Astrocyte (in vitro differentiated cells and primary cell): ENCODE measurements around the gene GATA2. TPM values are rescaled to one million over a fixed set of nuclear protein-coding genes. Genes with fewer than 3 reads are reported as not detected.

Experiments
- DNase-seq: peaks from one replicate; pipeline ENCODE4 v3.0.0-alpha.2; 2010; ENCODE audit warnings: low read depth
- FAIRE-seq: peaks from 2 replicates; lab custom pipeline; 2011; peaks lifted over from hg19 to GRCh38; lab: Jason Lieb, UNC
- H2AFZ ChIP-seq: 2 replicates; pipeline ENCODE4 v1.6.0; 2012; ENCODE audit warnings: low read depth, low read length, inconsistent platforms
- H3K27ac ChIP-seq: 2 replicates; pipeline ENCODE4 v1.5.1; 2011; ENCODE audit warnings: low read depth, low read length, inconsistent platforms
- H3K27me3 ChIP-seq: 2 replicates; pipeline ENCODE4 v1.6.0; 2011; ENCODE audit warnings: low read length, inconsistent platforms; ENCODE audit not compliant: insufficient read depth
- H3K36me3 ChIP-seq: 2 replicates; pipeline ENCODE4 v1.5.1; 2011; ENCODE audit warnings: low read length, inconsistent platforms; ENCODE audit not compliant: insufficient read depth
- H3K4me1 ChIP-seq: 2 replicates; pipeline ENCODE4 v1.5.1; 2011; ENCODE audit warnings: low read length, inconsistent platforms; ENCODE audit not compliant: insufficient read depth
- H3K4me2 ChIP-seq: 2 replicates; pipeline ENCODE4 v1.6.0; 2012; ENCODE audit warnings: low read length, inconsistent platforms
- H3K4me3 ChIP-seq: 2 replicates; pipeline ENCODE4 v1.5.1; 2011; ENCODE audit warnings: low read depth, mild to moderate bottlenecking, low read length, inconsistent platforms; ENCODE audit not compliant: insufficient read depth
- H3K79me2 ChIP-seq: 2 replicates; pipeline ENCODE4 v1.6.0; 2012; ENCODE audit warnings: mild to moderate bottlenecking, low read length, inconsistent platforms; ENCODE audit not compliant: insufficient read depth
- H3K9ac ChIP-seq: 2 replicates; pipeline ENCODE4 v1.6.0; 2012; ENCODE audit warnings: mild to moderate bottlenecking, low read length, inconsistent platforms
- H3K9me3 ChIP-seq: 2 replicates; pipeline ENCODE4 v1.5.1; 2012; ENCODE audit warnings: low read depth, mild to moderate bottlenecking, low read length, inconsistent platforms; ENCODE audit not compliant: insufficient read depth
- H4K20me1 ChIP-seq: 2 replicates; pipeline ENCODE4 v1.6.0; 2012; ENCODE audit warnings: low read length, inconsistent platforms; ENCODE audit not compliant: insufficient read depth
- H3K27ac Mint-ChIP-seq: one replicate; pipeline ENCODE4 v1.8.0; 2021; ENCODE audit warnings: mild to moderate bottlenecking, mixed read lengths; ENCODE audit not compliant: unreplicated experiment
- H3K27me3 Mint-ChIP-seq: one replicate; pipeline ENCODE4 v1.8.0; 2021; ENCODE audit warnings: low read depth, mixed read lengths; ENCODE audit not compliant: unreplicated experiment
- H3K36me3 Mint-ChIP-seq: one replicate; pipeline ENCODE4 v1.8.0; 2021; ENCODE audit warnings: low read depth, mixed read lengths; ENCODE audit not compliant: unreplicated experiment
- H3K4me1 Mint-ChIP-seq: one replicate; pipeline ENCODE4 v1.8.0; 2021; ENCODE audit warnings: low read depth, mixed read lengths; ENCODE audit not compliant: unreplicated experiment
- H3K4me3 Mint-ChIP-seq: one replicate; pipeline ENCODE4 v1.8.0; 2021; ENCODE audit warnings: mild to moderate bottlenecking, moderate library complexity, mixed read lengths; ENCODE audit not compliant: unreplicated experiment
- H3K9me3 Mint-ChIP-seq: one replicate; pipeline ENCODE4 v1.8.0; 2021; ENCODE audit warnings: mild to moderate bottlenecking, mixed read lengths; ENCODE audit not compliant: unreplicated experiment
- EZH2 ChIP-seq: IDR thresholded peaks from 2 replicates; pipeline ENCODE4 v1.6.1; 2012; ENCODE audit warnings: mild to moderate bottlenecking, low read length, inconsistent platforms; ENCODE audit not compliant: insufficient read depth
- total RNA-seq: library from RNA; stranded (reverse); gene quantifications from 2 replicates; pipeline ENCODE4 v1.2.1, GENCODE V29; 2021
- TF ChIP-seq, protein P1 (sequence below): IDR thresholded peaks from 2 replicates; pipeline ENCODE4 v1.5.1; 2011; ENCODE audit warnings: low read depth, mild to moderate bottlenecking, inconsistent platforms, low read length, moderate library complexity; ENCODE audit not compliant: insufficient read depth

Gene GATA2
- total RNA-seq, 1 donor from 2014 or later: 1.7 TPM

DNA sequence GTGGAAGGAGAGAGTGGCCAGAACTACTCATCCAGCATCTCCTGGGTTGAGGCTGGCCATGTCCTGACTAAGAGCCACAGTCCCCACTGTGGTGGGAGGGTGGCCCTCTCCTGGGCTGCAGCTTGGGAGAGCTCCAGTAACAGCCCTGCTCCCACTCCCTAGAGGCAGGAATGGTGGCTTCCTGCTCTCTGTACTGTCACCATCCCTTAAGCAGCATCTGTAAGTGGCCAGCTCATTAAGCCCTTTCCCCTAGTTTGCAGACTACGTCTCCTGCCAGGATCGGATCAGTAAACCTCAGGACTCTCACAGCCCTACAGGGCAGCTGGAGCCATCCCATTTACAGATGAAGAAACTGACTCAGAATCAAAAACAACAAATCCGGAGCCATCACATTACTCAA is 56.8 kb downstream of the GATA2 start:
- Mint-ChIP-seq H3K4me3 (no peak overlapping the region), H3K27ac (no peak overlapping the region), H3K36me3 (no peaks in the 10 kb centered on the region), H3K4me1 (peaks cover 2% of the 10 kb centered on the region), H3K9me3 (peaks cover 5% of the 10 kb centered on the region), H3K27me3 (peaks cover 76% of the 10 kb centered on the region)
- Histone ChIP-seq H3K36me3 (no peaks in the 10 kb centered on the region), H4K20me1 (no peaks in the 10 kb centered on the region), H3K9me3 (no peaks in the 10 kb centered on the region), H3K27me3 (peaks cover 35% of the 10 kb centered on the region), H3K4me1 (no peaks in the 10 kb centered on the region), H3K4me3 (no peak overlapping the region), H3K4me2 (no peak overlapping the region), H3K9ac (no peak overlapping the region), H3K79me2 (no peaks in the 10 kb centered on the region), H3K27ac (no peak overlapping the region), H2AFZ (no peak overlapping the region)
- FAIRE-seq (no peak), DNase-seq (no peak)
- TF ChIP-seq EZH2: no peak
- TF ChIP-seq, protein P1, sequence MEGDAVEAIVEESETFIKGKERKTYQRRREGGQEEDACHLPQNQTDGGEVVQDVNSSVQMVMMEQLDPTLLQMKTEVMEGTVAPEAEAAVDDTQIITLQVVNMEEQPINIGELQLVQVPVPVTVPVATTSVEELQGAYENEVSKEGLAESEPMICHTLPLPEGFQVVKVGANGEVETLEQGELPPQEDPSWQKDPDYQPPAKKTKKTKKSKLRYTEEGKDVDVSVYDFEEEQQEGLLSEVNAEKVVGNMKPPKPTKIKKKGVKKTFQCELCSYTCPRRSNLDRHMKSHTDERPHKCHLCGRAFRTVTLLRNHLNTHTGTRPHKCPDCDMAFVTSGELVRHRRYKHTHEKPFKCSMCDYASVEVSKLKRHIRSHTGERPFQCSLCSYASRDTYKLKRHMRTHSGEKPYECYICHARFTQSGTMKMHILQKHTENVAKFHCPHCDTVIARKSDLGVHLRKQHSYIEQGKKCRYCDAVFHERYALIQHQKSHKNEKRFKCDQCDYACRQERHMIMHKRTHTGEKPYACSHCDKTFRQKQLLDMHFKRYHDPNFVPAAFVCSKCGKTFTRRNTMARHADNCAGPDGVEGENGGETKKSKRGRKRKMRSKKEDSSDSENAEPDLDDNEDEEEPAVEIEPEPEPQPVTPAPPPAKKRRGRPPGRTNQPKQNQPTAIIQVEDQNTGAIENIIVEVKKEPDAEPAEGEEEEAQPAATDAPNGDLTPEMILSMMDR: no peak

DNA sequence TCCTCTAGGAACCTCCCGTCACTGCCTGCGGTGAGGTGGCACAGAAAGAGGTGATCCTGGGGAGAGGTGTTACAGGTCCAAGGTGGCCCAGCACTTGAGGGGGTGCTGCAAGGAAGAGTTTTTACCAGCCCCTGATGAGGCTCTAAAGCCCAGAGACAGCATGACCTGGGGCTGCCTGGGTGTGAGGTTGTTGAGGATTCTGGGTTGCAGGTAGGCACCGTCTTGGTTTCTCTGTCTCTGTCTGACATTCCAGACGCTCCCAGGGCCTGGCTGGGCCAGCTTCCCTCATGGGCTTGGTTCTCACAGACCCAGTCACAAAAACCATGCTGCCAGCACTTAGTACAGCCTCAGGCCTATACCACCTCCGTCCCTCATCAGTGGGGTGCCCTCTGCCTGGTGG is 57.4 kb downstream of the GATA2 start:
- Histone ChIP-seq H2AFZ (no peak overlapping the region), H3K4me3 (no peak overlapping the region), H3K9ac (no peak overlapping the region), H3K79me2 (no peaks in the 10 kb centered on the region), H3K9me3 (no peaks in the 10 kb centered on the region), H4K20me1 (no peaks in the 10 kb centered on the region), H3K4me2 (no peak overlapping the region), H3K4me1 (no peaks in the 10 kb centered on the region), H3K27me3 (peaks cover 41% of the 10 kb centered on the region), H3K36me3 (no peaks in the 10 kb centered on the region), H3K27ac (no peak overlapping the region)
- Mint-ChIP-seq H3K27me3 (peaks cover 77% of the 10 kb centered on the region), H3K4me1 (peaks cover 2% of the 10 kb centered on the region), H3K4me3 (no peak overlapping the region), H3K27ac (no peak overlapping the region), H3K36me3 (no peaks in the 10 kb centered on the region), H3K9me3 (peaks cover 5% of the 10 kb centered on the region)
- FAIRE-seq: no peak
- no peak for TF ChIP-seq EZH2
- TF ChIP-seq, protein P1: no peak
- DNase-seq: no peak

DNA sequence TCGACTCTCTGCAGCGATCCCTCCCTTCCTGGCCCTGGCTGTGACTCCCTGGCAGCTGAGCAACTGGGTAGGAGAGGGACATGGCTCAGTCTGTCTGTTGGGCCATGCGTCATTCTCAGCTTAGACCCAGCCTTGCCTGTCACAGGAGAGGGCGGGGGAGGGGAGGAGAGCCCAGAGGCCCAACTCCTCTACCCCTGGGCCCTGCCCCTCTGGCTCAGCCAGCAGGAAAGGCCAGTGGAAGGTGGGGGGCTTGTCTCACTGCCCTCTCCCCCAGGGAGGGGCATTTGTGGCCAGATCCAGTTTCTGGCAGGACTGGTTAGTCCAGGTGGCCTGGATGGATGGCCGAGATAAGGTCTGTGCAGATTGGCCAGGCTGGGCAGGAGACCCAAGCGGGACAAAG is 57.9 kb downstream of the GATA2 start:
- FAIRE-seq (no peak), DNase-seq (no peak)
- TF ChIP-seq, protein P1: no peak
- no peak for TF ChIP-seq EZH2
- H3K79me2 ChIP-seq: no peaks in the 10 kb centered on the region
- H3K4me3 Mint-ChIP-seq: no peak overlapping the region
- no peaks in the 10 kb centered on the region for H3K4me1 ChIP-seq
- H3K9me3 Mint-ChIP-seq: peaks cover 5% of the 10 kb centered on the region
- no peak overlapping the region for H3K4me2 ChIP-seq
- no peaks in the 10 kb centered on the region for H3K36me3 Mint-ChIP-seq
- H3K27me3 Mint-ChIP-seq: peaks cover 77% of the 10 kb centered on the region
- H3K27ac ChIP-seq: no peak overlapping the region
- H3K9ac ChIP-seq: no peak overlapping the region
- H3K27ac Mint-ChIP-seq: no peak overlapping the region
- peaks cover 2% of the 10 kb centered on the region for H3K4me1 Mint-ChIP-seq
- no peak overlapping the region for H2AFZ ChIP-seq
- no peaks in the 10 kb centered on the region for H3K9me3 ChIP-seq
- no peaks in the 10 kb centered on the region for H4K20me1 ChIP-seq
- H3K4me3 ChIP-seq: no peak overlapping the region
- no peaks in the 10 kb centered on the region for H3K36me3 ChIP-seq
- peaks cover 45% of the 10 kb centered on the region for H3K27me3 ChIP-seq
